SKM-1 (cell line): Measurements from ENCODE around the gene PMIS2.

Experiments
- DNase-seq: peaks from one replicate; lab custom pipeline; 2025; ENCODE audit not compliant: unreplicated experiment; lab: John Stamatoyannopoulos, UW

The PMIS2 gene

GRCh38 chr19:35556025-35556590 is 29.9 kb upstream of the PMIS2 start:
- no peak for DNase-seq

- DNase-seq, result no peak
Measured at GRCh38 chr19:35556846-35557538, 29.0 kb upstream of the PMIS2 start.

GRCh38 chr19:35557539-35558399 is 28.2 kb upstream of the PMIS2 start:
- DNase-seq, result no peak

- no peak for DNase-seq
Measured at GRCh38 chr19:35558400-35559280, 27.3 kb upstream of the PMIS2 start.

GRCh38 chr19:35559281-35559659 is 26.7 kb upstream of the PMIS2 start:
- no peak for DNase-seq

- DNase-seq, result no peak
Measured at GRCh38 chr19:35559781-35560180, 26.2 kb upstream of the PMIS2 start.

- DNase-seq, result no peak
Measured at GRCh38 chr19:35560271-35560670, 25.7 kb upstream of the PMIS2 start.

GRCh38 chr19:35560677-35561076 is 25.3 kb upstream of the PMIS2 start:
- DNase-seq, result no peak

- no peak for DNase-seq
Measured at GRCh38 chr19:35561436-35561835, 24.5 kb upstream of the PMIS2 start.

GRCh38 chr19:35562336-35562735 is 23.6 kb upstream of the PMIS2 start:
- no peak for DNase-seq

- DNase-seq, result no peak
Measured at GRCh38 chr19:35562776-35563175, 23.2 kb upstream of the PMIS2 start.

- DNase-seq, result no peak
Measured at GRCh38 chr19:35563207-35563829, 22.7 kb upstream of the PMIS2 start, which contains the start of gene ATP4A. TSS of gene ATP4A (minus strand) at chr19:35563658. CDS start at chr19:35563629, 29 bp downstream.

GRCh38 chr19:35565016-35565856 is 20.7 kb upstream of the PMIS2 start:
- DNase-seq, result no peak

- DNase-seq, result no peak
Measured at GRCh38 chr19:35566738-35567137, 19.2 kb upstream of the PMIS2 start.

GRCh38 chr19:35569281-35569781 is 16.6 kb upstream of the PMIS2 start:
- DNase-seq, result no peak

- DNase-seq, result no peak
Measured at GRCh38 chr19:35571406-35571965, 14.5 kb upstream of the PMIS2 start.

- no peak for DNase-seq
Measured at GRCh38 chr19:35577918-35578317, 8.1 kb upstream of the PMIS2 start.

GRCh38 chr19:35578707-35579106 is 7.3 kb upstream of the PMIS2 start:
- no peak for DNase-seq

GRCh38 chr19:35582760-35583159 is 3.2 kb upstream of the PMIS2 start:
- no peak for DNase-seq
